ENCODE data around the gene RASL11B.
"Not testable (repeated sequence)": the region's sequence is repeated elsewhere in the genome, so short reads cannot be mapped to it uniquely, and the experiment has no call there.

Gene RASL11B

GRCh38 chr4:52824603-52825459 is 37.3 kb upstream of the RASL11B start:
- Histone ChIP-seq H3K4me1 (ENCODE audit: insufficient read depth, low read length, poor library complexity, severe bottlenecking) (peaks cover 6% of the 10 kb centered on the region), H3K9me3 (ENCODE audit: insufficient read depth, low read depth, low read length) (no peaks in the 10 kb centered on the region), H3K4me3 (ENCODE audit: low read length, poor library complexity, severe bottlenecking) (no peak overlapping the region), H3K36me3 (ENCODE audit: insufficient read depth, low read length) (no peaks in the 10 kb centered on the region), H3K79me2 (ENCODE audit: insufficient read depth, low read length) (no peaks in the 10 kb centered on the region), H4K20me1 (ENCODE audit: insufficient read depth, low read length, poor library complexity, severe bottlenecking) (no peaks in the 10 kb centered on the region), H3K4me2 (ENCODE audit: low read depth, low read length, poor library complexity, severe bottlenecking) (no peak overlapping the region), H2AFZ (ENCODE audit: low read length) (no peak overlapping the region; the same call in 1 of the 2 replicates), H3K9me2 (replicated peaks; ENCODE audit: low read depth, low read length) (no peaks in the 10 kb centered on the region), H3K9ac (ENCODE audit: low read depth, low read length, poor library complexity, severe bottlenecking) (no peak overlapping the region), H3K27me3 (ENCODE audit: insufficient read depth, low read length, poor library complexity, severe bottlenecking) (no peaks in the 10 kb centered on the region), H3F3A (ENCODE audit: low read depth) (no peaks in the 10 kb centered on the region)
- TF ChIP-seq EZH2phosphoT487 (IDR thresholded peaks at IDR 0.05; ENCODE audit: borderline replicate concordance) (no peak), CTCF (conservative IDR thresholded peaks at IDR 0.05; ENCODE audit: low read length) (no peak)

GRCh38 chr4:52825460-52826090 is 36.5 kb upstream of the RASL11B start:
- H3F3A ChIP-seq (ENCODE audit: low read depth) = no peaks in the 10 kb centered on the region
- no peaks in the 10 kb centered on the region for H4K20me1 ChIP-seq (ENCODE audit: insufficient read depth, low read length, poor library complexity, severe bottlenecking)
- no peaks in the 10 kb centered on the region for H3K36me3 ChIP-seq (ENCODE audit: insufficient read depth, low read length)
- H3K27me3 ChIP-seq (ENCODE audit: insufficient read depth, low read length, poor library complexity, severe bottlenecking) = no peaks in the 10 kb centered on the region
- TF ChIP-seq EZH2phosphoT487 (IDR thresholded peaks at IDR 0.05; ENCODE audit: borderline replicate concordance) = no peak
- no peak for TF ChIP-seq CTCF (conservative IDR thresholded peaks at IDR 0.05; ENCODE audit: low read length)
- no peak overlapping the region for H3K4me2 ChIP-seq (ENCODE audit: low read depth, low read length, poor library complexity, severe bottlenecking)
- H2AFZ ChIP-seq (ENCODE audit: low read length) = no peak overlapping the region
- H3K9me2 ChIP-seq (replicated peaks; ENCODE audit: low read depth, low read length) = no peaks in the 10 kb centered on the region
- H3K4me3 ChIP-seq (ENCODE audit: low read length, poor library complexity, severe bottlenecking) = no peak overlapping the region
- no peaks in the 10 kb centered on the region for H3K9me3 ChIP-seq (ENCODE audit: insufficient read depth, low read depth, low read length)
- peaks cover 6% of the 10 kb centered on the region for H3K4me1 ChIP-seq (ENCODE audit: insufficient read depth, low read length, poor library complexity, severe bottlenecking)
- H3K9ac ChIP-seq (ENCODE audit: low read depth, low read length, poor library complexity, severe bottlenecking) = no peak overlapping the region
- no peaks in the 10 kb centered on the region for H3K79me2 ChIP-seq (ENCODE audit: insufficient read depth, low read length)

- H4K20me1 ChIP-seq (ENCODE audit: insufficient read depth, low read length, poor library complexity, severe bottlenecking) = no peaks in the 10 kb centered on the region
- no peaks in the 10 kb centered on the region for H3K4me1 ChIP-seq (ENCODE audit: insufficient read depth, low read length, poor library complexity, severe bottlenecking)
- H3K9me2 ChIP-seq (replicated peaks; ENCODE audit: low read depth, low read length) = no peaks in the 10 kb centered on the region
- H3K9ac ChIP-seq (ENCODE audit: low read depth, low read length, poor library complexity, severe bottlenecking) = no peak overlapping the region
- H3K36me3 ChIP-seq (ENCODE audit: insufficient read depth, low read length) = no peaks in the 10 kb centered on the region
- H2AFZ ChIP-seq (ENCODE audit: low read length) = no peak overlapping the region
- no peaks in the 10 kb centered on the region for H3K27me3 ChIP-seq (ENCODE audit: insufficient read depth, low read length, poor library complexity, severe bottlenecking)
- H3F3A ChIP-seq (ENCODE audit: low read depth) = no peaks in the 10 kb centered on the region
- no peaks in the 10 kb centered on the region for H3K79me2 ChIP-seq (ENCODE audit: insufficient read depth, low read length)
- no peak overlapping the region for H3K4me3 ChIP-seq (ENCODE audit: low read length, poor library complexity, severe bottlenecking)
- no peak overlapping the region for H3K4me2 ChIP-seq (ENCODE audit: low read depth, low read length, poor library complexity, severe bottlenecking)
- H3K9me3 ChIP-seq (ENCODE audit: insufficient read depth, low read depth, low read length) = no peaks in the 10 kb centered on the region
- no peak for TF ChIP-seq CTCF (conservative IDR thresholded peaks at IDR 0.05; ENCODE audit: low read length)
- no peak for TF ChIP-seq EZH2phosphoT487 (IDR thresholded peaks at IDR 0.05; ENCODE audit: borderline replicate concordance)
Measured at GRCh38 chr4:52833941-52834525, 28.1 kb upstream of the RASL11B start.

- not testable (repeated sequence) for H3K79me2 ChIP-seq (ENCODE audit: insufficient read depth, low read length); H3F3A ChIP-seq (ENCODE audit: low read depth); H2AFZ ChIP-seq (ENCODE audit: low read length); H3K9me2 ChIP-seq (replicated peaks; ENCODE audit: low read depth, low read length); H3K4me2 ChIP-seq (ENCODE audit: low read depth, low read length, poor library complexity, severe bottlenecking); H3K36me3 ChIP-seq (ENCODE audit: insufficient read depth, low read length); H4K20me1 ChIP-seq (ENCODE audit: insufficient read depth, low read length, poor library complexity, severe bottlenecking); H3K4me3 ChIP-seq (ENCODE audit: low read length, poor library complexity, severe bottlenecking); H3K27me3 ChIP-seq (ENCODE audit: insufficient read depth, low read length, poor library complexity, severe bottlenecking); H3K4me1 ChIP-seq (ENCODE audit: insufficient read depth, low read length, poor library complexity, severe bottlenecking); H3K9ac ChIP-seq (ENCODE audit: low read depth, low read length, poor library complexity, severe bottlenecking); H3K9me3 ChIP-seq (ENCODE audit: insufficient read depth, low read depth, low read length)
Measured at GRCh38 chr4:52834641-52835456, 27.3 kb upstream of the RASL11B start.

Data from Loucy (cell line).